Activated CD4-positive, alpha-beta memory T cell treated with anti-CD3 and anti-CD28 coated beads, Interleukin-2, amount 10 ng/mL, durations not matched to agents 7 days and 5 days (primary cell): Measurements from ENCODE around the gene DOCK3. TPM values are rescaled to one million over a fixed set of nuclear protein-coding genes. Genes with fewer than 3 reads are reported as not detected.

ENCODE experiments used
- CTCF ChIA-PET: fragments of 350-600 bp; sonication (Branson Sonifier 250); formaldehyde crosslinking; loops from one replicate; lab custom pipeline; 2021; ENCODE audit warnings: antibody characterized with exemption, inconsistent platforms; lab: Charles Lee
- POLR2A ChIA-PET: fragments of 350-600 bp; sonication (Branson Sonifier 250); formaldehyde crosslinking; loops from one replicate; lab custom pipeline; 2021; ENCODE audit warnings: antibody characterized with exemption; lab: Charles Lee
- DNase-seq: peaks from one replicate; pipeline ENCODE4 v3.0.0-alpha.2; 2020
- H3K27ac Mint-ChIP-seq: one replicate; pipeline ENCODE4 v1.8.0; 2021; ENCODE audit warnings: mild to moderate bottlenecking, mixed read lengths
- H3K27me3 Mint-ChIP-seq: one replicate; pipeline ENCODE4 v1.8.0; 2021; ENCODE audit warnings: mixed read lengths
- H3K36me3 Mint-ChIP-seq: one replicate; pipeline ENCODE4 v1.8.0; 2021; ENCODE audit warnings: low read depth, mixed read lengths
- H3K4me1 Mint-ChIP-seq: one replicate; pipeline ENCODE4 v1.8.0; 2021; ENCODE audit warnings: mixed read lengths
- H3K4me3 Mint-ChIP-seq: one replicate; pipeline ENCODE4 v1.8.0; 2021; ENCODE audit warnings: mild to moderate bottlenecking, mixed read lengths
- H3K9me3 Mint-ChIP-seq: one replicate; pipeline ENCODE4 v1.8.0; 2021; ENCODE audit warnings: mixed read lengths
- total RNA-seq, 2 experiments: library from RNA; stranded (reverse); gene quantifications; one replicate each; pipeline ENCODE4 v1.2.3, GENCODE V29; 2021

DOCK3 gene
- total RNA-seq, 2 experiments from 2014 or later, result 1.6 to 1.7 TPM

- H3K4me3 Mint-ChIP-seq, result no peak overlapping the region
Observed at GRCh38 chr3:50995085-50995824, 320.5 kb downstream of the DOCK3 start.

GRCh38 chr3:51002495-51002894 is 327.8 kb downstream of the DOCK3 start:
- Mint-ChIP-seq H3K4me3 (no peak overlapping the region), H3K27ac (no peak overlapping the region), H3K36me3 (no peaks in the 10 kb centered on the region), H3K27me3 (peaks cover 2% of the 10 kb centered on the region), H3K4me1 (no peaks in the 10 kb centered on the region), H3K9me3 (no peaks in the 10 kb centered on the region)
- ChIA-PET POLR2A (no interaction called here), CTCF (no interaction called here)
- DNase-seq, result no peak

More at GRCh38 chr3:50995085-50995824, 320.5 kb downstream of the DOCK3 start:
- CTCF ChIA-PET, result no interaction called here
- Mint-ChIP-seq H3K27me3 (peaks cover 1% of the 10 kb centered on the region), H3K27ac (no peak overlapping the region), H3K36me3 (peaks cover 7% of the 10 kb centered on the region), H3K9me3 (peaks cover 12% of the 10 kb centered on the region), H3K4me1 (no peaks in the 10 kb centered on the region)
- POLR2A ChIA-PET, result no interaction called here
- DNase-seq, result no peak

DNA sequence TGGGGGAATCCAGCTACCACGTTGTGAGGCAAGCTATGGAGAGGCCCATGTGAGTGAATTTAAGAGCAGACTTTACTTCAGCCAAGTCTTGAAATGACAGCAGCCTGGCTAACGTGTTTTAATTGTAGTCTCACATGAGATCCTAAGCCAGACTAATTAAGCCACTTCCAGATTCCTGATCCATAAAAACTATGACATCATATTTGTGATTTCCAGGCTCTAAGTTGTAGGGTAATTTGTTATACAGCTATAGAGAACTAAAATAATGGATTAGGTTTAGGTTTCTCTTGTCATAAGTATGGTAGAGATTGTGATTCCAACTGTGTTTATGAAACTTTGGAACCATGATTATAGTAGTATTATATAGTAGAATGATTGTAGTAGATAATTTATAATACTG is 329.5 kb downstream of the DOCK3 start:
- ChIA-PET POLR2A (no interaction called here), CTCF (no interaction called here)
- Mint-ChIP-seq H3K27ac (no peak overlapping the region), H3K36me3 (no peaks in the 10 kb centered on the region), H3K9me3 (peaks cover under 1% of the 10 kb centered on the region), H3K4me1 (no peaks in the 10 kb centered on the region), H3K27me3 (peaks cover 2% of the 10 kb centered on the region), H3K4me3 (no peak overlapping the region)
- no peak for DNase-seq

DNA sequence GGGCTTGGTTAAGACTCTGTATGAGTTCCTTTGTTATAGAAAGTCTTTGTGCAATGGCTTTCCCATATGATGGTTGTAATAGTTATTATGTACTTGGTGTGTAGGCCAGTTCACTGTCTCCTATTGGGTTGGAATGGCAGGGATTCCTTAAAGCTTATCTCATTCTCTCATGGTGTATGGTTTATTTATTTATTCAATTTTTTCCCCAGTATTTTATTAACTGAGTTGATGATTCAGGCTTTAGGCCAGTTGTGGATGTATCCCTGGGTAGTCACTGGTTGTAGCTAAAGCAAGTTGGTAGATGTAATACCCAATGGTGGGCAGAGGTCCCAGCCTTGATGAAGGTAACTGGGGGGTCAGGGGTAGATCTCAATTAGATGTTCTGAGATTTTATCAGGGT is 349.4 kb downstream of the DOCK3 start:
- Mint-ChIP-seq H3K4me3 (no peak overlapping the region), H3K36me3 (peaks cover 27% of the 10 kb centered on the region), H3K9me3 (peaks cover 8% of the 10 kb centered on the region), H3K27ac (peak overlapping the region; percentile 91), H3K4me1 (peaks cover 32% of the 10 kb centered on the region), H3K27me3 (peaks cover 4% of the 10 kb centered on the region)
- POLR2A ChIA-PET, result interaction anchor here (0.8 to 1.7 kb wide), 2 partner anchors 12 to 52 kb away, joined by 3 to 6 read pairs; no protein-coding TSS in a partner anchor
- no peak for DNase-seq
- CTCF ChIA-PET, result interaction anchor here (1.1 to 1.8 kb wide), 2 partner anchors 52 to 366 kb away, joined by 3 to 5 read pairs; no protein-coding TSS in a partner anchor

- Mint-ChIP-seq H3K36me3 (peaks cover 27% of the 10 kb centered on the region), H3K9me3 (peaks cover 8% of the 10 kb centered on the region), H3K4me1 (peaks cover 32% of the 10 kb centered on the region), H3K4me3 (peak overlapping the region; percentile 59), H3K27me3 (no peaks in the 10 kb centered on the region), H3K27ac (peak overlapping the region; percentile 91)
- ChIA-PET POLR2A (interaction anchor here (0.8 to 3.0 kb wide), 5 partner anchors 13 to 455 kb away, joined by 3 to 11 read pairs (median 6); partner anchors contain the start of genes HEMK1 and MANF), CTCF (interaction anchor here (0.6 to 1.8 kb wide), 9 partner anchors 9 to 792 kb away, joined by 3 to 5 read pairs (median 3); partner anchors contain the start of gene MANF)
- DNase-seq, result peak; percentile 85
Observed at GRCh38 chr3:51024765-51025632, 350.3 kb downstream of the DOCK3 start.

- H3K36me3 Mint-ChIP-seq, result peaks cover 14% of the 10 kb centered on the region
- peaks cover 4% of the 10 kb centered on the region for H3K9me3 Mint-ChIP-seq
- H3K27ac Mint-ChIP-seq, result no peak overlapping the region
- POLR2A ChIA-PET, result no interaction called here
- H3K4me1 Mint-ChIP-seq, result peaks cover 3% of the 10 kb centered on the region
- CTCF ChIA-PET, result interaction anchor here (1.1 kb wide), 1 partner anchor 10 kb away, joined by 3 read pairs; no protein-coding TSS in a partner anchor
- no peak for DNase-seq
- no peak overlapping the region for H3K4me3 Mint-ChIP-seq
- no peaks in the 10 kb centered on the region for H3K27me3 Mint-ChIP-seq
Observed at GRCh38 chr3:51031666-51032065, 356.9 kb downstream of the DOCK3 start.

GRCh38 chr3:51035630-51036029 is 360.9 kb downstream of the DOCK3 start:
- DNase-seq, result no peak
- Mint-ChIP-seq H3K27ac (no peak overlapping the region), H3K4me3 (no peak overlapping the region), H3K27me3 (no peaks in the 10 kb centered on the region), H3K9me3 (no peaks in the 10 kb centered on the region), H3K4me1 (no peaks in the 10 kb centered on the region), H3K36me3 (no peaks in the 10 kb centered on the region)
- CTCF ChIA-PET, result interaction anchor here (0.7 kb wide), 1 partner anchor 64 kb away, joined by 3 read pairs; no protein-coding TSS in a partner anchor
- POLR2A ChIA-PET, result no interaction called here

- ChIA-PET CTCF (no interaction called here), POLR2A (no interaction called here)
- no peak for DNase-seq
- Mint-ChIP-seq H3K4me3 (no peak overlapping the region), H3K4me1 (no peaks in the 10 kb centered on the region), H3K27ac (no peak overlapping the region), H3K9me3 (no peaks in the 10 kb centered on the region), H3K36me3 (no peaks in the 10 kb centered on the region), H3K27me3 (no peaks in the 10 kb centered on the region)
Observed at GRCh38 chr3:51044982-51045381, 370.3 kb downstream of the DOCK3 start.

- Mint-ChIP-seq H3K4me1 (no peaks in the 10 kb centered on the region), H3K4me3 (no peak overlapping the region), H3K36me3 (no peaks in the 10 kb centered on the region), H3K27ac (no peak overlapping the region), H3K27me3 (peaks cover 1% of the 10 kb centered on the region), H3K9me3 (no peaks in the 10 kb centered on the region)
- no peak for DNase-seq
- ChIA-PET CTCF (interaction anchor here (1.0 kb wide), 1 partner anchor 27 kb away, joined by 3 read pairs; no protein-coding TSS in a partner anchor), POLR2A (no interaction called here)
Observed at GRCh38 chr3:51052562-51052961, 377.8 kb downstream of the DOCK3 start.

GRCh38 chr3:51057121-51057520 is 382.4 kb downstream of the DOCK3 start:
- Mint-ChIP-seq H3K4me3 (no peak overlapping the region), H3K36me3 (no peaks in the 10 kb centered on the region), H3K4me1 (no peaks in the 10 kb centered on the region), H3K27ac (no peak overlapping the region), H3K27me3 (peaks cover 1% of the 10 kb centered on the region), H3K9me3 (no peaks in the 10 kb centered on the region)
- ChIA-PET POLR2A (no interaction called here), CTCF (no interaction called here)
- DNase-seq, result no peak

- H3K27me3 Mint-ChIP-seq, result no peaks in the 10 kb centered on the region
- H3K4me1 Mint-ChIP-seq, result no peaks in the 10 kb centered on the region
- no peak overlapping the region for H3K4me3 Mint-ChIP-seq
- ChIA-PET CTCF (interaction anchor here (0.6 kb wide), 1 partner anchor 9 kb away, joined by 4 read pairs; no protein-coding TSS in a partner anchor), POLR2A (no interaction called here)
- no peak for DNase-seq
- H3K36me3 Mint-ChIP-seq, result no peaks in the 10 kb centered on the region
- no peaks in the 10 kb centered on the region for H3K9me3 Mint-ChIP-seq
- H3K27ac Mint-ChIP-seq, result no peak overlapping the region
Observed at GRCh38 chr3:51063053-51063452, 388.3 kb downstream of the DOCK3 start.

- Mint-ChIP-seq H3K27me3 (no peaks in the 10 kb centered on the region), H3K36me3 (no peaks in the 10 kb centered on the region), H3K27ac (no peak overlapping the region), H3K4me1 (no peaks in the 10 kb centered on the region), H3K4me3 (no peak overlapping the region), H3K9me3 (no peaks in the 10 kb centered on the region)
- DNase-seq, result no peak
- POLR2A ChIA-PET, result interaction anchor here (0.8 kb wide), 1 partner anchor 240 kb away, joined by 3 read pairs; no protein-coding TSS in a partner anchor
- CTCF ChIA-PET, result no interaction called here
Observed at GRCh38 chr3:51075221-51075775, 400.6 kb downstream of the DOCK3 start.
